Measurements from ENCODE around the gene LRRC47.

Gene LRRC47

GRCh38 chr1:3774946-3775489, 21.3 kb downstream of the LRRC47 start:
- peak in 1 of 2 donors; percentile 23 for DNase-seq
- H2BK120ac ChIP-seq (ENCODE audit: insufficient read depth, low read length, poor library complexity), result no peak overlapping the region
- H3K14ac ChIP-seq (ENCODE audit: low read length), result no peak overlapping the region
- no CpG with 5 or more reads among the region's 17 CpGs for WGBS (ENCODE audit: extremely low coverage, insufficient coverage, insufficient read length)
- peaks cover 18 to 24% of the 10 kb centered on the region in 2 experiments for H3K36me3 ChIP-seq (ENCODE audit: control insufficient read depth in 1 of 2, insufficient read depth in 2 of 2, low read length in 2 of 2)
- no peak overlapping the region for H4K91ac ChIP-seq (ENCODE audit: low read depth, low read length)
- H3K18ac ChIP-seq (ENCODE audit: low read length), result no peak overlapping the region
- no peak overlapping the region for H4K12ac ChIP-seq (ENCODE audit: low read depth, low read length)
- H2BK12ac ChIP-seq (ENCODE audit: low read length), result no peak overlapping the region
- no peak overlapping the region for H2AK5ac ChIP-seq (ENCODE audit: low read length)
- H4K8ac ChIP-seq (ENCODE audit: low read depth, low read length), result no peak overlapping the region
- no peaks in the 10 kb centered on the region for H3K27me3 ChIP-seq (ENCODE audit: insufficient read depth, low read length)
- peaks cover 7% of the 10 kb centered on the region for H3K79me1 ChIP-seq (ENCODE audit: low read length)
- H2AFZ ChIP-seq (ENCODE audit: insufficient read depth, low read length, poor library complexity), result no peak overlapping the region
- H3K4me1 ChIP-seq (ENCODE audit: control insufficient read depth in 1 of 2, insufficient read depth in 2 of 2, low read length in 2 of 2), result peaks cover 18 to 37% of the 10 kb centered on the region in 2 experiments
- no peak overlapping the region for H2BK5ac ChIP-seq (ENCODE audit: low read depth, low read length, poor library complexity)
- no peak overlapping the region for H3K27ac ChIP-seq (ENCODE audit: low read depth, low read length)
- no peak overlapping the region for H3K23ac ChIP-seq (ENCODE audit: low read length)
- no peak overlapping the region for H3K4me2 ChIP-seq (ENCODE audit: low read length)
- no peak overlapping the region for H3K4ac ChIP-seq (ENCODE audit: low read depth, low read length)
- no peak overlapping the region for H3K4me3 ChIP-seq (ENCODE audit: low read depth, low read length)
- no peak overlapping the region for H3K9ac ChIP-seq (ENCODE audit: low read length)
- no peaks in the 10 kb centered on the region for H3K9me3 ChIP-seq (ENCODE audit: insufficient read depth, low read depth, low read length)
- no peaks in the 10 kb centered on the region for H3K79me2 ChIP-seq (ENCODE audit: control insufficient read depth, insufficient read depth, low read length, poor library complexity)

- no peak overlapping the region for H3K9ac ChIP-seq (ENCODE audit: low read length)
- H3K4me2 ChIP-seq (ENCODE audit: low read length), result no peak overlapping the region
- H3K36me3 ChIP-seq (ENCODE audit: control insufficient read depth in 1 of 2, insufficient read depth in 2 of 2, low read length in 2 of 2), result peaks cover 12 to 18% of the 10 kb centered on the region in 2 experiments
- no peak overlapping the region for H2BK5ac ChIP-seq (ENCODE audit: low read depth, low read length, poor library complexity)
- DNase-seq, result no peak
- no peaks in the 10 kb centered on the region for H3K27me3 ChIP-seq (ENCODE audit: insufficient read depth, low read length)
- no CpG with 5 or more reads among the region's 19 CpGs for WGBS (ENCODE audit: extremely low coverage, insufficient coverage, insufficient read length)
- no peak overlapping the region for H3K14ac ChIP-seq (ENCODE audit: low read length)
- no peak overlapping the region for H4K8ac ChIP-seq (ENCODE audit: low read depth, low read length)
- H2BK120ac ChIP-seq (ENCODE audit: insufficient read depth, low read length, poor library complexity), result no peak overlapping the region
- H3K4me3 ChIP-seq (ENCODE audit: low read depth, low read length), result no peak overlapping the region
- H2BK12ac ChIP-seq (ENCODE audit: low read length), result no peak overlapping the region
- H4K12ac ChIP-seq (ENCODE audit: low read depth, low read length), result no peak overlapping the region
- no peak overlapping the region for H3K4ac ChIP-seq (ENCODE audit: low read depth, low read length)
- H3K79me1 ChIP-seq (ENCODE audit: low read length), result peaks cover 7% of the 10 kb centered on the region
- H4K91ac ChIP-seq (ENCODE audit: low read depth, low read length), result no peak overlapping the region
- H3K27ac ChIP-seq (ENCODE audit: low read depth, low read length), result no peak overlapping the region
- H3K9me3 ChIP-seq (ENCODE audit: insufficient read depth, low read depth, low read length), result no peaks in the 10 kb centered on the region
- H3K23ac ChIP-seq (ENCODE audit: low read length), result no peak overlapping the region
- no peak overlapping the region for H2AK5ac ChIP-seq (ENCODE audit: low read length)
- H2AFZ ChIP-seq (ENCODE audit: insufficient read depth, low read length, poor library complexity), result no peak overlapping the region
- peaks cover 18 to 37% of the 10 kb centered on the region in 2 experiments for H3K4me1 ChIP-seq (ENCODE audit: control insufficient read depth in 1 of 2, insufficient read depth in 2 of 2, low read length in 2 of 2)
- no peaks in the 10 kb centered on the region for H3K79me2 ChIP-seq (ENCODE audit: control insufficient read depth, insufficient read depth, low read length, poor library complexity)
- H3K18ac ChIP-seq (ENCODE audit: low read length), result no peak overlapping the region
Measured at GRCh38 chr1:3774276-3774945, 21.9 kb downstream of the LRRC47 start.

GRCh38 chr1:3773572-3774275, 22.6 kb downstream of the LRRC47 start:
- Histone ChIP-seq H3K4ac (ENCODE audit: low read depth, low read length) (no peak overlapping the region), H2BK120ac (ENCODE audit: insufficient read depth, low read length, poor library complexity) (no peak overlapping the region), H3K9ac (ENCODE audit: low read length) (no peak overlapping the region), H2AFZ (ENCODE audit: insufficient read depth, low read length, poor library complexity) (no peak overlapping the region), H3K27ac (ENCODE audit: low read depth, low read length) (no peak overlapping the region), H3K18ac (ENCODE audit: low read length) (no peak overlapping the region), H3K27me3 (ENCODE audit: insufficient read depth, low read length) (no peaks in the 10 kb centered on the region), H3K36me3 (ENCODE audit: control insufficient read depth in 1 of 2, insufficient read depth in 2 of 2, low read length in 2 of 2) (peaks cover 5 to 11% of the 10 kb centered on the region in 2 experiments), H2BK5ac (ENCODE audit: low read depth, low read length, poor library complexity) (no peak overlapping the region), H4K12ac (ENCODE audit: low read depth, low read length) (no peak overlapping the region), H3K79me2 (ENCODE audit: control insufficient read depth, insufficient read depth, low read length, poor library complexity) (no peaks in the 10 kb centered on the region), H2BK12ac (ENCODE audit: low read length) (no peak overlapping the region), H4K91ac (ENCODE audit: low read depth, low read length) (no peak overlapping the region), H3K23ac (ENCODE audit: low read length) (no peak overlapping the region), H3K14ac (ENCODE audit: low read length) (no peak overlapping the region), H3K79me1 (ENCODE audit: low read length) (peaks cover 7% of the 10 kb centered on the region), H2AK5ac (ENCODE audit: low read length) (no peak overlapping the region), H3K4me2 (ENCODE audit: low read length) (peak overlapping the region; percentile 7), H3K4me1 (ENCODE audit: control insufficient read depth in 1 of 2, insufficient read depth in 2 of 2, low read length in 2 of 2) (peaks cover 18 to 37% of the 10 kb centered on the region in 2 experiments), H4K8ac (ENCODE audit: low read depth, low read length) (no peak overlapping the region), H3K4me3 (ENCODE audit: low read depth, low read length) (no peak overlapping the region), H3K9me3 (ENCODE audit: insufficient read depth, low read depth, low read length) (no peaks in the 10 kb centered on the region)
- WGBS (ENCODE audit: extremely low coverage, insufficient coverage, insufficient read length), result no CpG with 5 or more reads among the region's 16 CpGs
- no peak for DNase-seq

GRCh38 chr1:3772715-3773571, 23.4 kb downstream of the LRRC47 start, which contains the start of gene SMIM1:
SMIM1 (plus strand) TSS chr1:3772749; CDS start chr1:3775374, 2,625 bp downstream.
- no peaks in the 10 kb centered on the region for H3K27me3 ChIP-seq (ENCODE audit: insufficient read depth, low read length)
- no CpG with 5 or more reads among the region's 55 CpGs for WGBS (ENCODE audit: extremely low coverage, insufficient coverage, insufficient read length)
- H3K4ac ChIP-seq (ENCODE audit: low read depth, low read length), result no peak within 1 kb of the TSS
- no peaks in the 10 kb centered on the region for H3K9me3 ChIP-seq (ENCODE audit: insufficient read depth, low read depth, low read length)
- no peak within 1 kb of the TSS for H2BK12ac ChIP-seq (ENCODE audit: low read length)
- no peak within 1 kb of the TSS for H3K27ac ChIP-seq (ENCODE audit: low read depth, low read length)
- no peak within 1 kb of the TSS for H3K9ac ChIP-seq (ENCODE audit: low read length)
- H3K4me3 ChIP-seq (ENCODE audit: low read depth, low read length), result peak within 1 kb of the TSS; percentile 76
- H2AK5ac ChIP-seq (ENCODE audit: low read length), result no peak within 1 kb of the TSS
- H3K4me2 ChIP-seq (ENCODE audit: low read length), result peak within 1 kb of the TSS; percentile 90
- H3K36me3 ChIP-seq (ENCODE audit: control insufficient read depth in 1 of 2, insufficient read depth in 2 of 2, low read length in 2 of 2), result peaks cover 1 to 4% of the 10 kb centered on the region in 2 experiments
- DNase-seq, result peak; percentile 32 to 44
- H3K79me1 ChIP-seq (ENCODE audit: low read length), result peaks cover 7% of the 10 kb centered on the region
- H4K91ac ChIP-seq (ENCODE audit: low read depth, low read length), result peak within 1 kb of the TSS; percentile 48
- H2AFZ ChIP-seq (ENCODE audit: insufficient read depth, low read length, poor library complexity), result peak within 1 kb of the TSS; percentile 76
- peak within 1 kb of the TSS; percentile 55 for H3K18ac ChIP-seq (ENCODE audit: low read length)
- no peak within 1 kb of the TSS for H2BK5ac ChIP-seq (ENCODE audit: low read depth, low read length, poor library complexity)
- H3K4me1 ChIP-seq (ENCODE audit: control insufficient read depth in 1 of 2, insufficient read depth in 2 of 2, low read length in 2 of 2), result peaks cover 18 to 37% of the 10 kb centered on the region in 2 experiments
- H3K79me2 ChIP-seq (ENCODE audit: control insufficient read depth, insufficient read depth, low read length, poor library complexity), result no peaks in the 10 kb centered on the region
- peak within 1 kb of the TSS; percentile 65 for H4K12ac ChIP-seq (ENCODE audit: low read depth, low read length)
- H4K8ac ChIP-seq (ENCODE audit: low read depth, low read length), result peak within 1 kb of the TSS; percentile 83
- H2BK120ac ChIP-seq (ENCODE audit: insufficient read depth, low read length, poor library complexity), result peak within 1 kb of the TSS; percentile 55
- H3K23ac ChIP-seq (ENCODE audit: low read length), result no peak within 1 kb of the TSS
- H3K14ac ChIP-seq (ENCODE audit: low read length), result peak within 1 kb of the TSS; percentile 46

All from trophoblast cell (in vitro differentiated cells and primary cell).